K562 (cell line): ENCODE results near the gene TRPM4. TPM values are rescaled to one million over a fixed set of nuclear protein-coding genes. Genes with fewer than 3 reads are reported as not detected.
A peak's percentile ranks its signal among the peaks of the same experiment; 100 is the strongest.

ENCODE experiments used
- BACH1 ChIP-seq: fragments of 200-800 bp; sonication (Bioruptor generic); IDR thresholded peaks from 2 replicates; pipeline ENCODE4 v1.6.1; 2016; ENCODE audit warnings: missing genetic modification characterization, missing compliant biosample characterization
- ETV1 ChIP-seq: fragments of 450-650 bp; conservative IDR thresholded peaks from 2 replicates; pipeline ENCODE4 v1.6.1; 2016; ENCODE audit warnings: missing genetic modification characterization, control low read depth, low read depth, missing compliant biosample characterization
- KAT7 ChIP-seq: sonication (generic); formaldehyde crosslinking; IDR thresholded peaks from 2 replicates; pipeline ENCODE4 v1.8.0; 2022; ENCODE audit warnings: missing genetic modification reagents, mild to moderate bottlenecking, borderline replicate concordance
- KDM4B ChIP-seq, 2 experiments: fragments of 450-650 bp in 1 of 2; sonication (generic) in 1 of 2; IDR thresholded peaks; 2 replicates each; pipeline ENCODE4 v1.6.1; 2016 to 2017; ENCODE audit warnings: borderline replicate concordance in 2 of 2, antibody characterized with exemption in 1 of 2, low read depth in 1 of 2, mild to moderate bottlenecking in 1 of 2
- MCM7 ChIP-seq, 2 experiments: fragments of 450-650 bp; IDR thresholded peaks; 2 replicates each; pipeline ENCODE4 v1.6.1; 2016 to 2018
- MYC ChIP-seq, 2 experiments: fragments of 250-450 bp in 1 of 2; sonication (Bioruptor Pico) in 1 of 2; IDR thresholded peaks; 2 replicates each; pipeline versions ENCODE4 v1.5.1 to v1.6.1; 2012 to 2021; ENCODE audit warnings: low read depth in 2 of 2, borderline replicate concordance in 1 of 2, improper control_type of control experiment in 1 of 2, low read length in 1 of 2, mild to moderate bottlenecking in 1 of 2, moderate library complexity in 1 of 2
- NUFIP1 ChIP-seq: fragments of 450-650 bp; IDR thresholded peaks from 2 replicates; pipeline ENCODE4 v1.6.1; 2018; ENCODE audit not compliant: partially characterized antibody
- RBM25 ChIP-seq: fragments of 200-400 bp; formaldehyde crosslinking; IDR thresholded peaks from 2 replicates; pipeline ENCODE4 v1.6.1; 2018; ENCODE audit warnings: low read length, low read depth, moderate library complexity; ENCODE audit not compliant: severe bottlenecking
- ZNF197 ChIP-seq: fragments of 200-800 bp; sonication (Bioruptor generic); IDR thresholded peaks from 2 replicates; pipeline ENCODE4 v1.6.1; 2016; ENCODE audit warnings: low read depth, missing genetic modification characterization, missing compliant biosample characterization
- polyA plus RNA-seq, 8 experiments: library from polyadenylated mRNA; depleted of rRNA in 4 of 8; stranded (reverse) in 5 of 8; unstranded in 3 of 8; fragments of >200 nt; fragmentation: Nextera tagmentation in 2 of 8; fragmentation: Illumina TruSeq in 1 of 8; extraction: Ambion mirVana in 2 of 8; extraction: Trizol in 1 of 8; gene quantifications; 2 replicates each; pipeline versions ENCODE4 v1.2.1 to v1.2.3, GENCODE V29; 2011 to 2014; ENCODE audit warnings: inconsistent platforms in 1 of 8, missing spikeins in 1 of 8
- total RNA-seq, 7 experiments: library from RNA; depleted of rRNA in 6 of 7; stranded (reverse); fragments of >200 nt in 6 of 7; fragmentation: Illumina TruSeq in 2 of 7; extraction: Trizol in 2 of 7; gene quantifications; 2 replicates each; pipeline versions ENCODE4 v1.2.1 to v1.2.3, GENCODE V29; 2011 to 2021; ENCODE audit warnings: low replicate concordance in 1 of 7
- TF ChIP-seq, protein P1 (sequence below): fragments of 250-450 bp; sonication (Bioruptor Pico); IDR thresholded peaks from 2 replicates; pipeline ENCODE4 v1.8.0; 2021; ENCODE audit warnings: moderate library complexity, mild to moderate bottlenecking, inconsistent platforms
- TF ChIP-seq, protein P2 (sequence below): fragments of 250-450 bp; sonication (Bioruptor Pico); IDR thresholded peaks from 2 replicates; pipeline ENCODE4 v1.9.0; 2021; ENCODE audit warnings: mild to moderate bottlenecking, inconsistent platforms
- TF ChIP-seq, protein P3 (sequence below): fragments of 250-450 bp; sonication (Bioruptor Pico); IDR thresholded peaks from 2 replicates; pipeline ENCODE4 v1.4.0; 2020; ENCODE audit warnings: mild to moderate bottlenecking, moderate library complexity
- TF ChIP-seq, protein P4 (sequence below), 2 experiments: fragments of 450-650 bp in 1 of 2; IDR thresholded peaks; 2 replicates each; pipeline ENCODE4 v1.6.1; 2011 to 2017; ENCODE audit warnings: low read depth in 2 of 2, antibody characterized with exemption in 1 of 2, borderline replicate concordance in 1 of 2, low read length in 1 of 2, mild to moderate bottlenecking in 1 of 2, mixed read lengths in 1 of 2; ENCODE audit not compliant: control insufficient read depth in 1 of 2

TRPM4 gene
- total and polyA plus RNA-seq, 9 of the 15 experiments (the other 6 are each of a cell fraction or from before 2014, with no cell fraction given) = 6.5 to 45.4 (median 15.2) TPM

DNA sequence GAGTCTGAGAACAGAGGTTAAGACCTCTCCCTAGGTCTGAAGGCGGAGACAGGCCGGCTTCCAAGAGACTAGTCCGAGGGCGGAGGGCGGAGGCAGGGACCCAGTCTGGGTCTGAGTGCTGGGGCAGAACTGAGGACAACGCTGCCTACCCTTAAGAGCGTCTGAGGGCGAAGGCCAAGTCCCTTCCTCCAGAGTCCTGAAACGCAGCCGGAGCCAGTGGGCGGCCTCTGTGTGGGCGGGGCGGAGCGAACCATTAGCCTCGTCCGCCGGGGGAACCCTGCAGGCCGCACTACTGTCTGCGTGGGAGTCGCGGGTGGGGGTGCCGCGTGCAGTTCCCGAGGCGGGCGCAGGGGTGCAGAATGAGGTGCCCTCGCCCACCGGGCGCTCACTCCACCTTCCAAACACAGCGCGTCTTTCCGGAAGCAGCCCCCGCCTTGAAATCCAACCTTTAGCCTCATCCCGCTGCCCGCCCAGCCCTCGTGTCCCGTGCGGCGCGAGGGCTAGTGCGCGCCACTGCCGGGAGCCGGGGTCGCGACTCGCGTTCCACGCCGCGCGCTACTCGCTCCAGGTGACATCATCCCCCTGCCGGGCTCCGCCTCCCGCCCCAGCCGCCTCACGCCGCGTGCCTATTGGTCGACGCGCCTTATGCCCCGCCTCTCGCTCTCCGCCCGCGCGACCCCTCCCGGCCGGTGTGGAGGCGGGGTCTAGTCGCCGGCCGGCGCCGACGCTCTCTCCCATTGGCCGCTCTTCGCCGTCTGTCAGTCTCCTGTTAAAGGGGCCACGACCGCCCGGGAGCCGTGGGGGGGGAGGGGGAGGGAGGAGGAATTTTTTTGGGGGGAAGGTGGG is 38.8 kb upstream of the TRPM4 start, which contains the start of gene C19orf73 (continued):
- TF ChIP-seq, protein P1, sequence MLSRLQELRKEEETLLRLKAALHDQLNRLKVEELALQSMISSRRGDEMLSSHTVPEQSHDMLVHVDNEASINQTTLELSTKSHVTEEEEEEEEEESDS (CRISPR knock-in tag) = no peak
- peak; percentile 97 for TF ChIP-seq ETV1 (tag)
- TF ChIP-seq, protein P2, sequence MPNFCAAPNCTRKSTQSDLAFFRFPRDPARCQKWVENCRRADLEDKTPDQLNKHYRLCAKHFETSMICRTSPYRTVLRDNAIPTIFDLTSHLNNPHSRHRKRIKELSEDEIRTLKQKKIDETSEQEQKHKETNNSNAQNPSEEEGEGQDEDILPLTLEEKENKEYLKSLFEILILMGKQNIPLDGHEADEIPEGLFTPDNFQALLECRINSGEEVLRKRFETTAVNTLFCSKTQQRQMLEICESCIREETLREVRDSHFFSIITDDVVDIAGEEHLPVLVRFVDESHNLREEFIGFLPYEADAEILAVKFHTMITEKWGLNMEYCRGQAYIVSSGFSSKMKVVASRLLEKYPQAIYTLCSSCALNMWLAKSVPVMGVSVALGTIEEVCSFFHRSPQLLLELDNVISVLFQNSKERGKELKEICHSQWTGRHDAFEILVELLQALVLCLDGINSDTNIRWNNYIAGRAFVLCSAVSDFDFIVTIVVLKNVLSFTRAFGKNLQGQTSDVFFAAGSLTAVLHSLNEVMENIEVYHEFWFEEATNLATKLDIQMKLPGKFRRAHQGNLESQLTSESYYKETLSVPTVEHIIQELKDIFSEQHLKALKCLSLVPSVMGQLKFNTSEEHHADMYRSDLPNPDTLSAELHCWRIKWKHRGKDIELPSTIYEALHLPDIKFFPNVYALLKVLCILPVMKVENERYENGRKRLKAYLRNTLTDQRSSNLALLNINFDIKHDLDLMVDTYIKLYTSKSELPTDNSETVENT (CRISPR knock-in tag) = peak; percentile 86; the same call in 1 of the 2 replicates
- TF ChIP-seq RBM25 = peak; percentile 99
- TF ChIP-seq MCM7 (IDR thresholded peaks at IDR 0.05) = no peak
- TF ChIP-seq, protein P3, sequence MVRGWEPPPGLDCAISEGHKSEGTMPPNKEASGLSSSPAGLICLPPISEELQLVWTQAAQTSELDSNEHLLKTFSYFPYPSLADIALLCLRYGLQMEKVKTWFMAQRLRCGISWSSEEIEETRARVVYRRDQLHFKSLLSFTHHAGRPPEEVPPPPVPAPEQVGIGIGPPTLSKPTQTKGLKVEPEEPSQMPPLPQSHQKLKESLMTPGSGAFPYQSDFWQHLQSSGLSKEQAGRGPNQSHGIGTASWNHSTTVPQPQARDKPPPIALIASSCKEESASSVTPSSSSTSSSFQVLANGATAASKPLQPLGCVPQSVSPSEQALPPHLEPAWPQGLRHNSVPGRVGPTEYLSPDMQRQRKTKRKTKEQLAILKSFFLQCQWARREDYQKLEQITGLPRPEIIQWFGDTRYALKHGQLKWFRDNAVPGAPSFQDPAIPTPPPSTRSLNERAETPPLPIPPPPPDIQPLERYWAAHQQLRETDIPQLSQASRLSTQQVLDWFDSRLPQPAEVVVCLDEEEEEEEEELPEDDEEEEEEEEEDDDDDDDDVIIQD (CRISPR knock-in tag) = no peak
- TF ChIP-seq, protein P4, sequence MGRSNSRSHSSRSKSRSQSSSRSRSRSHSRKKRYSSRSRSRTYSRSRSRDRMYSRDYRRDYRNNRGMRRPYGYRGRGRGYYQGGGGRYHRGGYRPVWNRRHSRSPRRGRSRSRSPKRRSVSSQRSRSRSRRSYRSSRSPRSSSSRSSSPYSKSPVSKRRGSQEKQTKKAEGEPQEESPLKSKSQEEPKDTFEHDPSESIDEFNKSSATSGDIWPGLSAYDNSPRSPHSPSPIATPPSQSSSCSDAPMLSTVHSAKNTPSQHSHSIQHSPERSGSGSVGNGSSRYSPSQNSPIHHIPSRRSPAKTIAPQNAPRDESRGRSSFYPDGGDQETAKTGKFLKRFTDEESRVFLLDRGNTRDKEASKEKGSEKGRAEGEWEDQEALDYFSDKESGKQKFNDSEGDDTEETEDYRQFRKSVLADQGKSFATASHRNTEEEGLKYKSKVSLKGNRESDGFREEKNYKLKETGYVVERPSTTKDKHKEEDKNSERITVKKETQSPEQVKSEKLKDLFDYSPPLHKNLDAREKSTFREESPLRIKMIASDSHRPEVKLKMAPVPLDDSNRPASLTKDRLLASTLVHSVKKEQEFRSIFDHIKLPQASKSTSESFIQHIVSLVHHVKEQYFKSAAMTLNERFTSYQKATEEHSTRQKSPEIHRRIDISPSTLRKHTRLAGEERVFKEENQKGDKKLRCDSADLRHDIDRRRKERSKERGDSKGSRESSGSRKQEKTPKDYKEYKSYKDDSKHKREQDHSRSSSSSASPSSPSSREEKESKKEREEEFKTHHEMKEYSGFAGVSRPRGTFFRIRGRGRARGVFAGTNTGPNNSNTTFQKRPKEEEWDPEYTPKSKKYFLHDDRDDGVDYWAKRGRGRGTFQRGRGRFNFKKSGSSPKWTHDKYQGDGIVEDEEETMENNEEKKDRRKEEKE (IDR thresholded peaks at IDR 0.05; ENCODE audit: borderline replicate concordance in 1 of 2, control insufficient read depth in 1 of 2, low read depth in 2 of 2, low read length in 1 of 2) = peak in 1 of 2 experiments; percentile 93; a peak in 2 of 4 replicates
- TF ChIP-seq KAT7 (CRISPR knock-in tag) = peak; percentile 98; the same call in 1 of the 2 replicates
- no peak for TF ChIP-seq BACH1 (tag)
- TF ChIP-seq ZNF197 = no peak
- TF ChIP-seq MYC (IDR thresholded peaks at IDR 0.05; ENCODE audit: low read depth, low read length) = peak; percentile 81
- peak; percentile 95; the same call in 1 of the 2 replicates for TF ChIP-seq MYC (CRISPR knock-in tag; IDR thresholded peaks at IDR 0.05; ENCODE audit: borderline replicate concordance, low read depth)
- no peak for TF ChIP-seq KDM4B (IDR thresholded peaks at IDR 0.05; ENCODE audit: borderline replicate concordance in 2 of 2, low read depth in 1 of 2)
- TF ChIP-seq NUFIP1 = no peak
